Uterus (tissue), 2 donors: ENCODE data around the gene VARS1.
"Not testable (repeated sequence)": the region's sequence is repeated elsewhere in the genome, so short reads cannot be mapped to it uniquely, and the experiment has no call there.

ENCODE experiments used
- POLR2A ChIP-seq, 2 donors: fragments of 450-650 bp; IDR thresholded peaks; one replicate each; pipeline ENCODE4 v1.6.1; 2016; ENCODE audit warnings: antibody characterized with exemption in 2 of 2, mild to moderate bottlenecking in 1 of 2, moderate library complexity in 1 of 2
- TF ChIP-seq, protein P1 (sequence below), 4 experiments: fragments of 200-600 bp in 2 of 4; fragments of 450-650 bp in 2 of 4; sonication (generic) in 2 of 4; IDR thresholded peaks; one replicate each; pipeline ENCODE4 v1.5.1; 2016 to 2019; ENCODE audit warnings: antibody characterized with exemption in 4 of 4, mild to moderate bottlenecking in 2 of 4, moderate library complexity in 1 of 4

DNA sequence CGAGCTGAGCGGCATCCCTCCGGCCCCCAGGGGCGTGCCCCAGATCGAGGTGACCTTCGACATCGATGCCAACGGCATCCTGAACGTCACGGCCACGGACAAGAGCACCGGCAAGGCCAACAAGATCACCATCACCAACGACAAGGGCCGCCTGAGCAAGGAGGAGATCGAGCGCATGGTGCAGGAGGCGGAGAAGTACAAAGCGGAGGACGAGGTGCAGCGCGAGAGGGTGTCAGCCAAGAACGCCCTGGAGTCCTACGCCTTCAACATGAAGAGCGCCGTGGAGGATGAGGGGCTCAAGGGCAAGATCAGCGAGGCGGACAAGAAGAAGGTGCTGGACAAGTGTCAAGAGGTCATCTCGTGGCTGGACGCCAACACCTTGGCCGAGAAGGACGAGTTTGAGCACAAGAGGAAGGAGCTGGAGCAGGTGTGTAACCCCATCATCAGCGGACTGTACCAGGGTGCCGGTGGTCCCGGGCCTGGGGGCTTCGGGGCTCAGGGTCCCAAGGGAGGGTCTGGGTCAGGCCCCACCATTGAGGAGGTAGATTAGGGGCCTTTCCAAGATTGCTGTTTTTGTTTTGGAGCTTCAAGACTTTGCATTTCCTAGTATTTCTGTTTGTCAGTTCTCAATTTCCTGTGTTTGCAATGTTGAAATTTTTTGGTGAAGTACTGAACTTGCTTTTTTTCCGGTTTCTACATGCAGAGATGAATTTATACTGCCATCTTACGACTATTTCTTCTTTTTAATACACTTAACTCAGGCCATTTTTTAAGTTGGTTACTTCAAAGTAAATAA is 21.8 kb upstream of the VARS1 start:
- TF ChIP-seq, protein P1, sequence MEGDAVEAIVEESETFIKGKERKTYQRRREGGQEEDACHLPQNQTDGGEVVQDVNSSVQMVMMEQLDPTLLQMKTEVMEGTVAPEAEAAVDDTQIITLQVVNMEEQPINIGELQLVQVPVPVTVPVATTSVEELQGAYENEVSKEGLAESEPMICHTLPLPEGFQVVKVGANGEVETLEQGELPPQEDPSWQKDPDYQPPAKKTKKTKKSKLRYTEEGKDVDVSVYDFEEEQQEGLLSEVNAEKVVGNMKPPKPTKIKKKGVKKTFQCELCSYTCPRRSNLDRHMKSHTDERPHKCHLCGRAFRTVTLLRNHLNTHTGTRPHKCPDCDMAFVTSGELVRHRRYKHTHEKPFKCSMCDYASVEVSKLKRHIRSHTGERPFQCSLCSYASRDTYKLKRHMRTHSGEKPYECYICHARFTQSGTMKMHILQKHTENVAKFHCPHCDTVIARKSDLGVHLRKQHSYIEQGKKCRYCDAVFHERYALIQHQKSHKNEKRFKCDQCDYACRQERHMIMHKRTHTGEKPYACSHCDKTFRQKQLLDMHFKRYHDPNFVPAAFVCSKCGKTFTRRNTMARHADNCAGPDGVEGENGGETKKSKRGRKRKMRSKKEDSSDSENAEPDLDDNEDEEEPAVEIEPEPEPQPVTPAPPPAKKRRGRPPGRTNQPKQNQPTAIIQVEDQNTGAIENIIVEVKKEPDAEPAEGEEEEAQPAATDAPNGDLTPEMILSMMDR (IDR thresholded peaks at IDR 0.05): peak in 2 of 4 experiments; percentile 6 to 19
- TF ChIP-seq POLR2A (IDR thresholded peaks at IDR 0.05): not testable (repeated sequence)
